SW480 (cell line): ENCODE results near the gene PRKAR1A.

Experiments
- DNase-seq: peaks from one replicate; pipeline ENCODE4 v3.0.0-alpha.2; 2016; ENCODE audit warnings: low spot score

PRKAR1A gene

GRCh38 chr17:68542698-68543463, 30.7 kb downstream of the PRKAR1A start:
- DNase-seq, result no peak

GRCh38 chr17:68544111-68544915, 32.1 kb downstream of the PRKAR1A start:
- no peak for DNase-seq

GRCh38 chr17:68556551-68556950, 44.3 kb downstream of the PRKAR1A start:
- no peak for DNase-seq

- no peak for DNase-seq
Measured at GRCh38 chr17:68559316-68559715, 47.1 kb downstream of the PRKAR1A start.

GRCh38 chr17:68560966-68561720, 48.9 kb downstream of the PRKAR1A start:
- no peak for DNase-seq

- DNase-seq, result no peak
Measured at GRCh38 chr17:68562736-68563135, 50.5 kb downstream of the PRKAR1A start.

- DNase-seq, result no peak
Measured at GRCh38 chr17:68564415-68565111, 52.3 kb downstream of the PRKAR1A start.

- no peak for DNase-seq
Measured at GRCh38 chr17:68565661-68566441, 53.6 kb downstream of the PRKAR1A start.

- DNase-seq, result no peak
Measured at GRCh38 chr17:68566442-68566738, 54.2 kb downstream of the PRKAR1A start.

- DNase-seq, result no peak
Measured at GRCh38 chr17:68567035-68567434, 54.8 kb downstream of the PRKAR1A start.

GRCh38 chr17:68567581-68567980, 55.4 kb downstream of the PRKAR1A start:
- no peak for DNase-seq

GRCh38 chr17:68568581-68568980, 56.4 kb downstream of the PRKAR1A start:
- no peak for DNase-seq

- DNase-seq, result no peak
Measured at GRCh38 chr17:68569346-68569745, 57.1 kb downstream of the PRKAR1A start.

GRCh38 chr17:68570526-68570925, 58.3 kb downstream of the PRKAR1A start:
- DNase-seq, result no peak

- DNase-seq, result no peak
Measured at GRCh38 chr17:68572138-68572842, 60.1 kb downstream of the PRKAR1A start.

GRCh38 chr17:68573338-68573737, 61.1 kb downstream of the PRKAR1A start:
- no peak for DNase-seq

GRCh38 chr17:68576137-68576536, 63.9 kb downstream of the PRKAR1A start:
- no peak for DNase-seq

GRCh38 chr17:68576811-68577496, 64.7 kb downstream of the PRKAR1A start:
- no peak for DNase-seq

- no peak for DNase-seq
Measured at GRCh38 chr17:68577497-68577821, 65.2 kb downstream of the PRKAR1A start.

- no peak for DNase-seq
Measured at GRCh38 chr17:68578236-68578635, 66.0 kb downstream of the PRKAR1A start.
